NCI-H1930 (cell line): Measurements from ENCODE around the gene USP35.

Experiments
- DNase-seq, 2 experiments: peaks; one replicate each; lab custom pipeline; 2025; lab: John Stamatoyannopoulos, UW

USP35 gene, protein sequence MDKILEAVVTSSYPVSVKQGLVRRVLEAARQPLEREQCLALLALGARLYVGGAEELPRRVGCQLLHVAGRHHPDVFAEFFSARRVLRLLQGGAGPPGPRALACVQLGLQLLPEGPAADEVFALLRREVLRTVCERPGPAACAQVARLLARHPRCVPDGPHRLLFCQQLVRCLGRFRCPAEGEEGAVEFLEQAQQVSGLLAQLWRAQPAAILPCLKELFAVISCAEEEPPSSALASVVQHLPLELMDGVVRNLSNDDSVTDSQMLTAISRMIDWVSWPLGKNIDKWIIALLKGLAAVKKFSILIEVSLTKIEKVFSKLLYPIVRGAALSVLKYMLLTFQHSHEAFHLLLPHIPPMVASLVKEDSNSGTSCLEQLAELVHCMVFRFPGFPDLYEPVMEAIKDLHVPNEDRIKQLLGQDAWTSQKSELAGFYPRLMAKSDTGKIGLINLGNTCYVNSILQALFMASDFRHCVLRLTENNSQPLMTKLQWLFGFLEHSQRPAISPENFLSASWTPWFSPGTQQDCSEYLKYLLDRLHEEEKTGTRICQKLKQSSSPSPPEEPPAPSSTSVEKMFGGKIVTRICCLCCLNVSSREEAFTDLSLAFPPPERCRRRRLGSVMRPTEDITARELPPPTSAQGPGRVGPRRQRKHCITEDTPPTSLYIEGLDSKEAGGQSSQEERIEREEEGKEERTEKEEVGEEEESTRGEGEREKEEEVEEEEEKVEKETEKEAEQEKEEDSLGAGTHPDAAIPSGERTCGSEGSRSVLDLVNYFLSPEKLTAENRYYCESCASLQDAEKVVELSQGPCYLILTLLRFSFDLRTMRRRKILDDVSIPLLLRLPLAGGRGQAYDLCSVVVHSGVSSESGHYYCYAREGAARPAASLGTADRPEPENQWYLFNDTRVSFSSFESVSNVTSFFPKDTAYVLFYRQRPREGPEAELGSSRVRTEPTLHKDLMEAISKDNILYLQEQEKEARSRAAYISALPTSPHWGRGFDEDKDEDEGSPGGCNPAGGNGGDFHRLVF

GRCh38 chr11:78188286-78189173 is at the start of gene USP35, which contains the start of gene KCTD21:
USP35 (plus strand) TSS chr11:78188919; CDS start chr11:78196246, 7,327 bp downstream.
KCTD21 (minus strand) TSS chr11:78188626; CDS start chr11:78174554, 14,072 bp downstream.
- peak; percentile 95 to 96 for DNase-seq

- DNase-seq: peak; percentile 87 to 96
Measured at GRCh38 chr11:78139422-78140391, 49.0 kb upstream of the USP35 start, which contains the start of gene ALG8. ALG8 (minus strand) TSS chr11:78139626; CDS start chr11:78139588, 38 bp downstream.

- no peak for DNase-seq
Measured at GRCh38 chr11:78140392-78141077, 48.2 kb upstream of the USP35 start.

DNA sequence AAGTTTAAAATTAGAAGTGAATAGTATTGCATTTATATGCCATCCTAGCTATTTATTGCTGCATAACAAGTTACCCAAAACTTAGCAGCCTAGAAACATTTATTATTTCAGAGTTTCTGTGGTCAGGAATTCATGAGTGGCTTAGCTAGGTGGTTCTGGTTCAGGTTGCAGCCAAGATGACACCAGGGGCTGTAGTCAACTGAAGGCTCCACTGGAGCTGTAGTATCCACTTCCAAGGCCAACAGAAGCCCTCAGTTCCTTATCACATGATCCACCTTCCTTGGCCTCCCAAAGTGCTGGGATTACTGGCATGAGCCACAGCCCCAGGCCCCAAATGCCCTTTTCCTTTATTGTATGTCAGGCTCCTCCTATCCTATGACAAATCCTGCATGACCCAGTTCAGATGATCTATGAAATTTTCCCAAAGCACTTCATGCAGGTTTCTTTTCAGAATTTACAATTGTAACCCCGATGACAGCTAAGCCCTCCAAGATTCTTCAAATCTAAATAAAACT is 43.2 kb upstream of the USP35 start:
- no peak for DNase-seq

- DNase-seq: no peak
Measured at GRCh38 chr11:78147807-78148206, 40.9 kb upstream of the USP35 start.

DNA sequence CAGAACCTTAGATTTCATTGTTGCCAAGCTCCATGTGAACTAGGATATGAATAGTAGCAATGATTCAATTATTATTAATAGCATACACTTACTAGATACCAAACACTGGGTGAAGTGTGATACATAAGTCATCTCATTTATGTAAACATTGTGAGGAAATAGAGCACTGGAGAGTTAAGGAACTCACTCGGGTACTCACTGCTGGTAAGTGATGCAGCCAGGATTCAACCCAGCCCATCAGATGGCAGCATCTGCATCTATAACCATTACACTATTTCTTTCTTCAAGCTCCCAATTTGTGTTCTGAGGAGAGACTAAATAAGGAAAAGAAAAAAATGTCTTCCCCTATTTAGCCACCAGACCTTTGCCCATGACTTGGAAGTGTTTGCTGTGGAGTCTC is 39.1 kb upstream of the USP35 start:
- no peak for DNase-seq

- DNase-seq: no peak
Measured at GRCh38 chr11:78150346-78150745, 38.4 kb upstream of the USP35 start.

GRCh38 chr11:78150754-78151153 is 38.0 kb upstream of the USP35 start:
- DNase-seq: no peak

GRCh38 chr11:78151804-78152203 is 36.9 kb upstream of the USP35 start:
- DNase-seq: no peak

DNA sequence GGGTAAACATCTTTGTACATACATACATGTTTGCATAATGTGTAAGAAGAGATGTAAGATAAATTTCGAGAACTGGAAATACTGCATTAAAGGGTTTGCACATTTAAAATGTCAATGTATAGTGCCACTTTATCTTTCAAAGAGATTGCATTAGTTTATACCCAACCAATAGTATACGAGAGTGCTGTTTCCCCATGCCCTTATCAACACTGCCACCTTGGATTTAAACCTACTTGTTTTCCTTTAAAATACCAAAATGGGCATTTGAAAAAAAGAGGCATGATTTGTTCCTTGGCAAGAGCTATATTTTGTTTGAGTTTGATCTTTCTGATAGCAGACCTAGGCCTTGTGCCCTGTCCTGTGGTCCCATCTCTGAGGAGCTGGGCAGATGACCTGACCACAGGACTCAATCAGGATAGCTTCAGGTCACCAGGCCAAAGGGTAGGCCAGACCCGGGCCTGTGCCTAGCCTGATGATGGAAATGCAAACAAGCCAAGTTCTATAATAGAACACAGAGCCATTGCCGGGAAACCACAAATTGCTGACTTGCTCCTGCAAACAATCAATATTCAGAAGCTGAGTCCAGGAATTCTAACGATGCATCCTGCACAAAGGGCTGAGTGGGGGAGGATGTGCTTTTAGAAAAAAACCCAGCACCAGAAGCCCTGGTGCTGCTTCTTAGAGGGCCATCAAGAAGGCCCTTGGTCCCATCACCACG is 32.4 kb upstream of the USP35 start:
- no peak for DNase-seq

GRCh38 chr11:78158987-78159652 is 29.6 kb upstream of the USP35 start:
- no peak for DNase-seq

GRCh38 chr11:78160557-78160956 is 28.2 kb upstream of the USP35 start:
- DNase-seq: no peak

GRCh38 chr11:78161346-78161745 is 27.4 kb upstream of the USP35 start:
- DNase-seq: no peak

DNA sequence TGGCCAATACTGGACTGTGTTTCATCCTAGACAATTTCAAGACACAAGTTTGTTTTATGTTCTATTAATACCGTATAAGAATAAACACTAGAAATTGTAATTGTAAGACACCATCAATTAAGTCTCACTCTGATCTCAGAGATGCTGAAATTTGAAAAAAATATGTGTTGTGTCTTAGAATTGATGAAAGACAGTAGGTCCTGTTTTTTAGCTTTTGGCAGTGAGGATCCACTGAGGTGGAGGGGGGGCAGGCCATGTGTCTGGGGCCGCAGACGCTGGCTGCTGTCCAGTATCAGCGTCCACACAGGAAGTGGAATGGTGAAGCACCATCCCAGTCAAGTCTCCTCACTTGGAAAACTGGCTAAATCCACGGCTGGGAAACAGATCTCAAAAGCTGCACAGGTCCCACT is 26.8 kb upstream of the USP35 start:
- no peak for DNase-seq

- no peak for DNase-seq
Measured at GRCh38 chr11:78163828-78164227, 24.9 kb upstream of the USP35 start.

GRCh38 chr11:78164471-78164870 is 24.2 kb upstream of the USP35 start:
- no peak for DNase-seq

DNA sequence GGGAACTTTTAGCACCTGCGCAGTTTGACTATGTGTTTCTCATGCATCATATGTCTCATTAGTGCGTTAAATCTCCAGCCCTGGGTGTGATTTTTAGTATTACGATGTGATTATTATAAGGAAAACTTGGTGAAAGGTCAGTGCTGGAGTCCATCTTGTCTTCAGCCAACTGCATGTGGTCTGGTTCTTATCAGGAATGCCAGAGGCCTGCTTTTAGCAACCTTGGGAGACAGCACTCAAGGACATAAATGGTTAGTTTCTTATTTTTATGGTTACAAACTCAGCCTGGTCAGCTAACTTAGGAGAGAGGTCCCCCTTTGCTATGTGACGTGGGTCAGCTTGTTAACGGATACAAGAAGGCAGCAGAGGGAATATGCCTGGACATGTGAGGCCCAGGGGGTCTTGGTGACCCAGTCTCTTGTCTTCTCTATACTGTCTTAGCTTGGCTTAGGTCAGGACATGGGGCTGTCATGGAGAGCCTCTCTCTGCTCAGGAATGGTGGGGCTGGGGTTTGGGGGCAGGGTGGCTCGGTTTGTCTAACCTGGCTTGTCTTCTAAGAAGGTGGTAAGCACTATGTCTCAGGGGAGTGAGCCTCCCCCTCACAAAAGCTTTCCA is 21.8 kb upstream of the USP35 start:
- DNase-seq: no peak
